PFSK-1 (cell line): ENCODE results near the gene TMEM100.

Experiments used
- FOXP2 ChIP-seq: optimal IDR thresholded peaks from 2 replicates; pipeline ENCODE3; 2011; ENCODE audit warnings: borderline replicate concordance, control low read depth, inconsistent platforms; ENCODE audit not compliant: insufficient read depth; ENCODE audit errors: extremely low read length, extremely low read depth
- POLR2AphosphoS5 ChIP-seq: IDR thresholded peaks from 2 replicates; pipeline ENCODE4 v1.6.1; 2012; ENCODE audit warnings: low read depth, mild to moderate bottlenecking, control low read depth, low read length, moderate library complexity
- SIN3A ChIP-seq: IDR thresholded peaks from 2 replicates; pipeline ENCODE4 v1.6.1; 2012; ENCODE audit warnings: mild to moderate bottlenecking, low read length, moderate library complexity, borderline replicate concordance; ENCODE audit not compliant: insufficient read depth
- TAF1 ChIP-seq: IDR thresholded peaks from 2 replicates; pipeline ENCODE4 v1.6.1; 2012; ENCODE audit warnings: low read length, control low read depth, borderline replicate concordance; ENCODE audit not compliant: insufficient read depth
- TF ChIP-seq, protein P1 (sequence below), 2 experiments: IDR thresholded peaks; 2 replicates each; pipeline versions ENCODE4 v1.6.1 to v1.8.0; 2011 to 2012; ENCODE audit warnings: low read depth in 2 of 2, low read length in 2 of 2, control low read depth in 1 of 2, inconsistent platforms in 1 of 2, mild to moderate bottlenecking in 1 of 2, moderate library complexity in 1 of 2; ENCODE audit not compliant: insufficient read depth in 1 of 2

- TF ChIP-seq, protein P1, sequence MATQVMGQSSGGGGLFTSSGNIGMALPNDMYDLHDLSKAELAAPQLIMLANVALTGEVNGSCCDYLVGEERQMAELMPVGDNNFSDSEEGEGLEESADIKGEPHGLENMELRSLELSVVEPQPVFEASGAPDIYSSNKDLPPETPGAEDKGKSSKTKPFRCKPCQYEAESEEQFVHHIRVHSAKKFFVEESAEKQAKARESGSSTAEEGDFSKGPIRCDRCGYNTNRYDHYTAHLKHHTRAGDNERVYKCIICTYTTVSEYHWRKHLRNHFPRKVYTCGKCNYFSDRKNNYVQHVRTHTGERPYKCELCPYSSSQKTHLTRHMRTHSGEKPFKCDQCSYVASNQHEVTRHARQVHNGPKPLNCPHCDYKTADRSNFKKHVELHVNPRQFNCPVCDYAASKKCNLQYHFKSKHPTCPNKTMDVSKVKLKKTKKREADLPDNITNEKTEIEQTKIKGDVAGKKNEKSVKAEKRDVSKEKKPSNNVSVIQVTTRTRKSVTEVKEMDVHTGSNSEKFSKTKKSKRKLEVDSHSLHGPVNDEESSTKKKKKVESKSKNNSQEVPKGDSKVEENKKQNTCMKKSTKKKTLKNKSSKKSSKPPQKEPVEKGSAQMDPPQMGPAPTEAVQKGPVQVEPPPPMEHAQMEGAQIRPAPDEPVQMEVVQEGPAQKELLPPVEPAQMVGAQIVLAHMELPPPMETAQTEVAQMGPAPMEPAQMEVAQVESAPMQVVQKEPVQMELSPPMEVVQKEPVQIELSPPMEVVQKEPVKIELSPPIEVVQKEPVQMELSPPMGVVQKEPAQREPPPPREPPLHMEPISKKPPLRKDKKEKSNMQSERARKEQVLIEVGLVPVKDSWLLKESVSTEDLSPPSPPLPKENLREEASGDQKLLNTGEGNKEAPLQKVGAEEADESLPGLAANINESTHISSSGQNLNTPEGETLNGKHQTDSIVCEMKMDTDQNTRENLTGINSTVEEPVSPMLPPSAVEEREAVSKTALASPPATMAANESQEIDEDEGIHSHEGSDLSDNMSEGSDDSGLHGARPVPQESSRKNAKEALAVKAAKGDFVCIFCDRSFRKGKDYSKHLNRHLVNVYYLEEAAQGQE (IDR thresholded peaks at IDR 0.05; ENCODE audit: insufficient read depth in 1 of 2, low read depth in 2 of 2, low read length in 2 of 2) = no peak
- no peak for TF ChIP-seq SIN3A
- TF ChIP-seq POLR2AphosphoS5 = no peak
- no peak for TF ChIP-seq TAF1
- no peak for TF ChIP-seq FOXP2
These were observed 14.3 kb downstream of the TMEM100 start for GRCh38 chr17:55708175-55708974.
